ENCODE results near the gene RBPJ.

RBPJ gene

DNA sequence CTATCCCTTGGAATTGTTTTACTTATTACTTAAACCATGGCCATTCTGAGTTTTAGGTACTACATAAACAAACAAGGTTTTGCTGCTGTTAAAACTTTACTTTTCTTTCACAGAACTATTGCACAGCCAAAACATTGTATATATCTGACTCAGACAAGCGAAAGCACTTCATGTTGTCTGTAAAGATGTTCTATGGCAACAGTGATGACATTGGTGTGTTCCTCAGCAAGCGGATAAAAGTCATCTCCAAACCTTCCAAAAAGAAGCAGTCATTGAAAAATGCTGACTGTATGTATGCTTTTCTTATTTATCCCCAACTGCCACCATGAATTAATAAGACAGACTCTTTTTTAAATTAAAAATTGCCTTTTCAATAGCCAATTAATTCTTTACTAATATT lies 99.6 kb downstream of the RBPJ start:
- no peak for DNase-seq (ENCODE audit: low read depth in 2 of 2)

DNA sequence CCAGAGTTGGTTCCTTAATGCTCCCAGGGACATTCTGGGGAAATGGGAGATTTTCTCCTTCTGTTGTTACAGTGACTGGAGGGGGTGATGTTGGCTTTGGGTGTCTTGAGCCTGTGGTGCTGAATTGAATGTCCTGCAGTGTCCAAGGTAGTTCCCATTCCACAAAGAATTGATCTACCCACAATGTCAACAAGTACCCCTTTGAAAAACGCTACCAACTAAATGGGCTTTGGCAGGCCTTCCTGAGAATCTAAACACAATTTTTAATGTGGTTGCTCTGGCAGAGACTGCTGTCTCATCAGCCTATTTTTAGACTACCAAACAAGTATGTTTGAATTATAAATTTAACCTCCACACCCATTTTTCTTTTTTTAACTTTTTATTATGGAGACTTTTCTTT lies 100.1 kb downstream of the RBPJ start:
- no peak for DNase-seq (ENCODE audit: low read depth in 2 of 2)

DNA sequence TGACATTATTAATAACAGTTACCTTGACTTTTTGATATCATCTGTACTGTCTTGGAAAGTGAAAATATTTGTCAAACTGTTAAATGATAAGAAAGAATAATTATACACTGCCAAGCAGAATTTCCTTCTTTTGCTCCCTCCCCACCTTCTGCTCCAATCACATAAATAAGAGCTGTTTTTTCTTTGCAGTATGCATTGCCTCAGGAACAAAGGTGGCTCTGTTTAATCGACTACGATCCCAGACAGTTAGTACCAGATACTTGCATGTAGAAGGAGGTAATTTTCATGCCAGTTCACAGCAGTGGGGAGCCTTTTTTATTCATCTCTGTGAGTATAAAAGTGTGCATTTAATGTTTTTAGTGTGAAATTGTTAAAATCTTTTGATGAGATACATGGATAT lies 103.3 kb downstream of the RBPJ start:
- no peak for DNase-seq (ENCODE audit: low read depth in 2 of 2)

DNA sequence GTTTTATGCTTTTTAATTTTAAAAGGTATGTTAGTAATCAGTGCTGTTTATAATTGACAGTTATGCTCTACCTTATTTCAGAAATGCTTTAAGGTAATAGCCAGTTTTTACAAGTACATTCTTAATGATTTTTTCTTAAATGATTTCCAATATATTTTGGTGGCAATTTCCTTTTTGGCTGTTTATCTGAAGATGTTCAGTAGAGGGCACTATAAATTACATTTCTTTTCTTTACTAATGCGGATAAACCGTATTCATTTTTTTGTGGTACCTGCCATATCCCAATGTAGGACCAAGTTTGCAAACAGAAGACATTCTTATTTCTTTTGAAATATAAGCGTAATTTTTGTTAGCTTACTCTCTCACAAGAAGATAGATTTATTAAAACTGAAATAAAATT lies 104.0 kb downstream of the RBPJ start:
- DNase-seq (ENCODE audit: low read depth in 2 of 2): no peak

- DNase-seq (ENCODE audit: low read depth in 2 of 2): no peak
Observed at GRCh38 chr4:26425953-26426352, 105.1 kb downstream of the RBPJ start.

DNA sequence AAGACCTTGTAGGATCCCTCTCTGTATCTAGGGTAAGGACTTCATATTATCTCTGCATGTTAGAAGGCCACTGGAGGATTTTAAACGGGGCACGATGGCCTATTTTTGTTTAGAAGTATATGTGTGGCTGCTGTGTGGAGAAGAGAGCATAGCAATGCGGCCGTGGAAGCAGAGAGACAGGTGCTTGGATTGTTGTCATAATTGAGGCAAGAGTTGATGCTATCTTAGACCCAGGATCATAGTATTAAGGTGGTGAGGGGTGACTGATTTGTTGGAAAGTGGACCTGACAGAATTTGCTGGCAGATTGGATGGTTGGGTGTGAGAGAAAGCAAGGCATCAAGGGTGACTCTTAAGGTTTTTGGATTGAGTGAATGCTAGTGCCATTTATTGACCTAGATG lies 106.1 kb downstream of the RBPJ start:
- DNase-seq (ENCODE audit: low read depth in 2 of 2): no peak

DNA sequence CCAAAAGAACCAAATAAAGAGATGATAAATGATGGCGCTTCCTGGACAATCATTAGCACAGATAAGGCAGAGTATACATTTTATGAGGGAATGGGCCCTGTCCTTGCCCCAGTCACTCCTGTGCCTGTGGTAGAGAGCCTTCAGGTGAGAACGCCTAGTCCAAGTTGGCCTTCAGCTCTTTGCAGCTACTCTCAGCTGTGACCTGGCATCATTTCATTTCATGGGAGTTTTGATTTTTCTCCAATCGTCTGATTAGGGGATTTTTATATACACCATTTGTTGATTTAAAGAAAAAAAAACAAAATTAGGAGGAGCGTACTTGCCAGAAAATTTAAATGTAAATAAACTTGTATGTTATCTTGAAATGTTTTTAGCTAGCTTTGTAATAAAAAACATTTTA lies 109.1 kb downstream of the RBPJ start:
- DNase-seq (ENCODE audit: low read depth in 2 of 2): no peak

GRCh38 chr4:26431461-26432180 lies 110.8 kb downstream of the RBPJ start:
- no peak for DNase-seq (ENCODE audit: low read depth in 2 of 2)

DNA sequence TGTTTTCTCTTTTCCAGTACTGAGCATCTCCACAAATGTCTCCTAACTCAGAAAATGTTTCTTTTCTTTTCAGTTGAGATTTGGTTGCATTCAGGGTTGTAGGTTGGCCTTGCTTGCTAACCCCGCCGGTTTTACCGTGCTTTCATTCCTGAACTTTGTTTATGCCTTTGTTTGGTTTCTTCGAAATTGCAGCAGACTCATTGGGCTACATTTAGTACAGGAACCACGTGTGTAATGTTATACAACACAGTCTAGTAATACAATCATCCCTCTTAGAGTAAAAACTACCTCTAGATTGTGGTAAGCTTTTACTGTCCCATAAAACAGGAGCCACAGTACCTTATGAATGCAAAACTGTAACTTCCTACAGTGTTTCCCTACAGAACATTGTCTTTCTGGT lies 111.6 kb downstream of the RBPJ start:
- DNase-seq (ENCODE audit: low read depth in 2 of 2): no peak

- DNase-seq (ENCODE audit: low read depth in 2 of 2): no peak
Observed at GRCh38 chr4:26433556-26433955, 112.7 kb downstream of the RBPJ start.

- DNase-seq (ENCODE audit: low read depth in 2 of 2): no peak
Observed at GRCh38 chr4:26434030-26434639, 113.3 kb downstream of the RBPJ start.

DNA sequence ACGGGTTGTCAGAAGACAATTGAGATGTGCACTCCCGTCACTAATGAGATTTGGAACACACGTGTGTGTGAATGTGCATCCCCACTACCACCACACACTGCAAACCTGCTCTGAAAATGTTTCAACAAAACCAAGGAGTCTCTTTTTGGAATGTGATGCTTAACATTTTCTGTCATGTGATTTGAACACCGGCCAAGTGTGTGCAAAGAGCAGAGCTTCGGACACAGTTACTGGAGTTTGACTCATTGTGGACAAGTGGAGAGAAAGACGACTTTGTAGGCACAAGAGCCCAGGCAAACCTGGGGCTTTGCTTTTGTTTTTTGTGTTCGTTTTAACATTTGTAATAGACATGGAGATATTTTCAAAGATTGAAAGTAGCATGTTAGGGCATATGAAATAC lies 120.3 kb downstream of the RBPJ start:
- no peak for DNase-seq (ENCODE audit: low read depth in 2 of 2)

DNA sequence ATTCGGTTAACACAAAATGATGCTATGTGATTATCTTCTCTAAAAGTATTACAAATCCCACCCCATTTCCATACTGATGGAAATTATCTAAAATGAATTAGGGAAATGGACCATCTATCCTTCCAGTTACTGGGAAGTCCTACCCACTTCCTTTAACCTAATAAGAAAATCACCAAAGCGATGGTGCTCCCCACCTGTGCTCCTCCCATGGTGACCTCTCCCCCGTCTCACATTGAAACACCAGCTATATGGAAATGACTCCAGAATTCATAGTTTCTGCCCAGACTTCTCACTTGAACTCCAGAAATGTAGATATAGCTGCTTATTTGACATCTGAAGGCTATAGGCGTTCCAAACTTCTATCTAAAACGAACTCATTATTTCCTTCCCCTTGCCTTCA lies 121.0 kb downstream of the RBPJ start:
- no peak for DNase-seq (ENCODE audit: low read depth in 2 of 2)

DNA sequence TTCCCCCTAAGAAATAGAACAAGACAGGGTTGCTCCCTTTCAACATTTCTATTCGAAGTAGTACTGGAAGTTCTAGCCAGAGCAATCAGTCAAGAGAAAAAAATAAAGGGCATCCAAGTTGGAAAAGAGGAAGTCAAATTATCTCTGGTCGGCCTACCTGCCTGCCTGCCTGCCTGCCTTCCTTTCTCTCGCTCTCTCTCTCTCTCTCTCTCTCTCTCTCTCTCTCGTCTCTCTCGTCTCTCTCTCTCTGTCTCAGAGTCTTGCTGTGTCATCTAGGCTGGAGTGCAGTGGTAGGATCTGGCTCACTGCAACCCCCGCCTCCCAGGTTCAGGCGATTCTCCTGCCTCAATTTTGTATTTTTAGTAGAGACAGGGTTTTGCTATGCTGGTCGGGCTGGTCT lies 126.6 kb downstream of the RBPJ start:
- no peak for DNase-seq (ENCODE audit: low read depth in 2 of 2)

DNA sequence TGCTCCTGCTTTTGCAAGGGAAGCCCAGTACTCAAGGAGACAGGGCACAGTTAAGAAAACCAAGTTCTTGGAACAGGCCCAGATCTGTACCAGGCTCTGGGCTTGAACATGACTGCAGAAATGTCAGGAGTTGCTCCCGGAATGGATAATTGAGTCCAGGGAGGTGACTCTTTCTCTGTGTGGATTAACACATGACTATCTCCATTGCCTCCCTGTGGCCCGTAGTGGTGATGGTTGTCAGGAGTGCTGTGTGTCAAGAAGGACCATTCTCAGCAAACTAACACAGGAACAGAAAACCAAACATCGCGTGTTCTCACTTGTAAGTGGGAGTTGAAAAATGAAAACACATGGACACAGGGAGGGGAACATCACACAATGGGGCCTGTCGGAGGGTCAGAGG lies 129.6 kb downstream of the RBPJ start:
- no peak for DNase-seq (ENCODE audit: low read depth in 2 of 2)

- DNase-seq (ENCODE audit: low read depth in 2 of 2): no peak
Observed at GRCh38 chr4:26451597-26451996, 130.8 kb downstream of the RBPJ start.

DNA sequence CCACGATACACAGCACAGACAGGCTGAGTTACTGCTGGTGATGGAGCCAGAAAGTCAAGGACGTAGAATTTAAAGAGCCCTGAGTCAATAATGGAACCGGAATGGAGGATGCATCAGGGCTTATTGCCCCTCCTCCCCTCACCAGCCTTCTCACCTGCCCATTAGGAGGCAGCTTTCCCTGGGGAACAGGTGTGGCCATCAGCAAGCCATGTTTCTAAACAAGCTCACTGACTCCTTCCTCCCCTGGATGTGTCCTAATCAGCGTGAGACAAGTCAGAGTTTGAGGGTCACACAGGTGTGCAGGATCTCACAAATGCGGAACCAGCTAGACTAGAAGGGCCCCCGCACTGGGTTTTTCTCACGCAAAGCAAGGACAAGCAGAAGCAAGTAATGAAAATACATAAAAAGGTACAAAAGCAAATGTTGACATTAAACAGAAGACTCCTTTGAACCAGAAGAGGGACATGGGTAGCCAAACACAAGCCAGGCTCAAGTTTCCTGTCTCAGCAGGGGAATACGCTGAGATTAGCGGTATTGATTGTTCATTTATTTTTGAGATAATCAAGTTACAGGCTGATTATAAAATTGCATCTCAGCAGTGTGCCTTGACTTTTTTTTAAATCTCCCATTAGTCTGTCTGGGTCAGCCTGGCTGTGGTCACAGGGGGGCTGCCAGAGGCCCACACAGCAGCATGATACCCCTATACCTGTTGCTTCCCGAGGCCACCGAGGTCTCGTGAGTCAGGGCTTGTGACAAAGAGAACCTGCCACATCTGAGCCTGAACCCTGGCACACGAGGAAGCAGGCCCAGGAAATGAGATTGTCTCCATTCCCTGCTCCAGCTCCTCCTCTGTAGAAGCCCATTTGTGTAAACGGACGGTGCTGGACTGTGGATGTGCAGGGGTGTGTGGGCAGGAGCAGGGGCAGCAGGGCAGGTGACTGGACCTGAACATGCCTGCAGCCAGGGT lies 132.0 kb downstream of the RBPJ start:
- DNase-seq (ENCODE audit: low read depth in 2 of 2): no peak

DNA sequence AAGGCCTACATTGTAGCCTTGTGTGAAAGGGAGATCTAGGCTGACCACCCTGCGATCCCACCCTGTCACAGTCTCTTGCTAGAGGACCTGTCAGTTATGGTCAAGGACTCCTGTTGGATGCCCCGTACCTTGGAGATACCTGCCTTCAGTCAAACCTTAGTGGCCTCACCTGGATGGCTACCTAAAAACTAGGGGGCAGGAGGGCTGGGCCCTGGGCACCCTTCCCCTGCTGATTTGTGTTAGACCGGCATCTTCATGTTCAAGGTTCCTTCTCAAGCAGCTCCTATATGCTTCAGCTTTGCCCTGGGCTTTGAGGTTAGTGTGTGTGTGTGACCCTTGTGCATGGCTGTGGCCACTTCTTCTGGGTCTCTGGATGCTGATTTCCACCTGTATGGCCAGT lies 134.1 kb downstream of the RBPJ start:
- no peak for DNase-seq (ENCODE audit: low read depth in 2 of 2)

- no peak for DNase-seq (ENCODE audit: low read depth in 2 of 2)
Observed at GRCh38 chr4:26455571-26455970, 134.8 kb downstream of the RBPJ start.

- no peak for DNase-seq (ENCODE audit: low read depth in 2 of 2)
Observed at GRCh38 chr4:26457412-26457811, 136.6 kb downstream of the RBPJ start.

DNA sequence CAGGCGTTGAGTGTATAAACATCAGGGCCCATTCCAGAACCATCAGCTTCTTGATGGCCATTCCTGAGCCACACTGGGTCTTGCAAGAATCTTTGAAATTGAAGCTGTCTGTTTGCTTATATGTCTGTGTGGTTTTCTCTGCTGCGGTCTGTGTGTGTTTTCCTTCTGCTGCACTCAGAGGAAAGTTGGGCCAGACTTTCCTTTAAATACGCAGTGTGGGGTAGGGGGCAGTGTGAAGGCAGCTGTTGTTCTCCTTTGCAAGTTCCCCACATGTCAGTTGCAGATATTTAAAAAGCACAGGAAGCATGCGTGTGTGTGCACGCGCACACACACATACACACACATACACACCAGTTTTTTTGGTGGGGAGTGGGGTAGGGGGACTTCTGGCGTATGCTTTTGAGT lies 137.3 kb downstream of the RBPJ start:
- no peak for DNase-seq (ENCODE audit: low read depth in 2 of 2)

DNA sequence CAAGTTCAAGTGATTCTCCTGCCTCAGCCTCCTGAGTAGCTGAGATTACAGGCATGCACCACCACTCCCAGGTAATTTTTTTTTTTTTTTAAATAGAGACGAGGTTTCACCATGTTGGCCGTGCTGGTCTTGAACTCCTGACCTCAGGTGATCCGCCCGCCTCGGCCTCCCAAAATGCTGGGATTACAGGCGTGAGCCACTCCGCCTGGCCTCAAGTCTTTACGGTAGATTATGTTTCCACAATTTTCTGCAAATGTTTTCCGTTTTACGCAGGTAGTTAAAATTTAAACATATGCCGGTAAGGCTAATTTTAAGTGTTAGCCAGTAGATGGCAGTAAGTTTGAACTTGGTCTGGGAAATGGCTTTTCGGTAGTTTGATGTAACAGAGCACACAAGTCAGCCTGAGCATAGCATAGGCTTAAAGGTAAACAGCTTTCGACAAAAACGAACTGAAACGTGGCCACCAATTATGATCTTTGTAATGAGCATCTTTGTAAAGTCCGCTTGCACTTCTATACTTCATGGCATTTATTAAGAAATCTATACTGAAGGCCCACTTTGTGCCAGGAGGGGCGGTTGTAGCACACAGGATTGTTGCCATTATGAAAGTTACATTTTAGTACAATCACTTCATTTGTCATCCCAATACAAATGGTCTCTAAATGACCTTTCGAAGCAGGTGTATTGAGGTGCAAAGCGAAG lies 138.4 kb downstream of the RBPJ start:
- no peak for DNase-seq (ENCODE audit: low read depth in 2 of 2)

Data from stimulated activated CD4-positive, alpha-beta T cell treated with anti-CD3 and anti-CD28 coated beads, Interleukin-1b, Interleukin-23, amount 100 ng/mL, for 1 hour (primary cell).